NCI-H2029 treated with DMSO at 0.1 percent for 48 hours (cell line): ENCODE results near the gene MACF1.
A peak's percentile ranks its signal among the peaks of the same experiment; 100 is the strongest.
"Not testable (repeated sequence)": the region's sequence is repeated elsewhere in the genome, so short reads cannot be mapped to it uniquely, and the experiment has no call there.

Source experiments
- DNase-seq: peaks from one replicate; lab custom pipeline; 2025; lab: John Stamatoyannopoulos, UW

MACF1 gene

DNA sequence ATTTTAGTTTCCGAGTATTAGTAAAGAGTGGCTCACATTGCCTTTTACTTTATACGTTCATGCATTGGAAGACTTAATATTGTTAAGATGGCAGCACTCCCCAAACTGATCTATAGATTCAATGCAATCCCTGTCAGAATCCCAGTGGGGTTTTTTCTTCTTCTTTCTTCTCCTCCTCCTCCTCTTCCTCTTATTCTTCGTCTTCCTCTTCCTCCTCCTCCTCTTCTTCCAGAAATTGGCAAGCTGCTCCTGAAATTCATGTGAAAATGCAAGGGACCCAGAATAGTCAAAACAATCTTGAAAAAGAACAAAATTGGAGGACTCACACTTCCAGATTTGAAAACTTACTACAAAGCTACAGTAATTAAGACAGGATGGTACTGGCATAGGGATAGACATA is 23.2 kb upstream of the MACF1 start:
- no peak for DNase-seq

DNA sequence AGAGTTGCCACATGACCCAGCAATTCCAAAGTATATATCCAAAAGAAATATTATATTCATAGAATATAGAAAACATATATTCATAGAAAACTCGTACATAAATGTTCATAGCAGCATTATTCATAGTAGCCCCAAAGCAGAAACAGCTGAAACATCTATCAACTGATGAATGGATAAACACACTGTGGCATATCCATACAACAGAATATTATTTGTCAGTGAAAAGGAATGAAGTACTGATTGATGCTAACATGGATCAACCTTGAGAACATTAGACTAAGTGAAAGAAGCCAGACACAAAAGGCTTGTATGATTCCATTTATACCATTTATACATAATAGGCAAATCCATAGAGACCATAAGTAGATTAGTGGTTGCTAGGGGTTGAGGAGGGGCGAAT is 21.7 kb upstream of the MACF1 start:
- DNase-seq, result no peak

DNA sequence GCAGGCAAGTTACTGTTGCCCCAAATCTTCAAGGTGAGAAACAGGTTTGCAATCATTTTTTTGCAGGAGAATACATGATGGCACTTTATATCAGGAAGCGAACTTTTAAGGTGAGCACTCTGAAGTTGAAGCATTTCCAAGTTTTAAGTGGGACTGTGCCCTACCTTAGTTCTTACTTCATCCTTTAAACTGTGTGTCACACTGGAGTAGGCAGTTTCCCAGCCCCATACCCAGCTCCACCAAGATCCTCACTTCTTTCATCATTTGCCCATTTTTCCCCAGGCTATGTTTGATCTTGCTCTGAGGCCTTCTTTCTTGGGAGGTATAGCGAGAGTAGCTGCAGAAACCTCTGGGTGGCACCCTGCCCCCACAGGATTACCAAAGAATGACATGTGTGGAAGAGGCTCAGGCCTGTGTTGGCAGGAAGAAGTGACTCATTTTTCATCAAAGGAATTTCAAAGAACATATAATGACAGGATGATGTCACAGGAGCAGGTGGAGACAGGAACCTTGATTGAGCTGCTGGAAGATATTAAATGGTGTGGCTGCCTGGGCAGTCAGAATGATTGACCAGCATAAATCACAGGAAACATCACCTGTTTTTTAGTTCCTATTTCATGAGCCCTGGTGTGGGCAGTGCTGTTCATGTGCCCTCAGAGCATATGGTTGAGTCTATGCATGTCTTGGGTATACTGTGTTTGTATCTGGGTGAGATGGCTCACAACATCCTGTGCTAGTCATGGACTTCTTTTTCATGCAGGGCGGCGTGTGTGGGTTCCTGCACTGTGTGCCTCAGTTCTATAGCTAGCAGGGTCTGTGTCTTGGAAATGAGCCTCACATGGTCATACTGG is 20.8 kb upstream of the MACF1 start:
- DNase-seq, result peak; percentile 100

DNA sequence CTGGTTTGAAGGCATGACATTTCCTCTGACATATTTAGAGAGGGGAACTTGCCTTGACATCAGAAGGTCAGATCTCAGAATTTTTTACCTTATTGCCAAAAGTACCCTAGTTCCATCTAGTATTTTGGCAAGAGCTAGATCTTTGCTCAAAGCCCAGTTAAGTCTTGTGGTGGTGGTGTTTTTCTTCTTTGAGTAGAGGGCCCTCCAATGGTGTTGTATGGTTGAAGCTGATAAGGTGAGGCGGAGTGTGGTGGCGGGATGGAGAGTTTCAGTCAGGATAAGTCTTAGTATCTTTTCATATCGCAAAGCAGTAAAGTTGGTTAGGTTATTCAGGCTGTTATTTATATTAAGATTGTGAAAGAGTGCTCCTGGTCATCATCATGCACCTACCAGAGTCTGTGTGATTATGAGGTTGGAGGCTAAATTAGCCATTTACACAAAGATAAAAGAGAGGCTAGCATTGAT is 20.1 kb upstream of the MACF1 start:
- DNase-seq, result no peak

DNA sequence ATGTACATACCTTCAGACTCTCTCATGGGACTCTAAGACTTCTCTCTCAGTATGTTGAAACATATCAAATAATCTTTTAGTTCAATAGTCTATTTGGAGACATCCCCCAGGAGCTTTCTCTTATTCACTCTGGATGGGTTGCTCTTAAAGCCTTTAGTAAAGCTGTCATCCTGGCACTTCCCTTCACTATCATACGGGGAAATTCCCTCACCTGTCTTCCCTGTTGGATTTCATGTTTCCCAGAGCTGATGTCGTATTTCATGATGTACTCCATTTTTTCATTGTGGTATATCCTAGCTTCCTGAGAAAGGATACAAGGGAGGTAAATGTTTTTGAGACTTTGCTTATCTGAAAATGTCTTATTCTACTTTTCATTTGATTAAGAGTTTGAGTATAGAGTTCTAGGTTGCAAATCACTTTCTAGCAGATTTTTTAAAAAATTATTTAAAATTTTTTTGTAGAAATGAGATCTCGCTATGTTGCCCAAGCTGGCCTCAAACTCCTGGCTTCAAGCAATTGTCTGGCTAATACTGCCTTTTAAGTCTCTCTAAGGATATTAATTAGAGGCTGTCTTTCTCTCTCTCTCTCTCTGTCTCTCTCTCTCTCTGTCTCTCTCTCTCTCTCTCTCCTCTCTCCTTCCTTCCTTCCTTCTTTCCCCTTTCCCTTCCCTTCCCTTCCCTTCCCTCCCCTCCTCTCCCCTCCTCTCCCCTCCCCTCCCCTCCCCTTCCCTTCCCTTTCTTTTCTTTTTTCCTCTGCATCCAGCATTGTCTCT is 17.0 kb upstream of the MACF1 start:
- no peak for DNase-seq

DNA sequence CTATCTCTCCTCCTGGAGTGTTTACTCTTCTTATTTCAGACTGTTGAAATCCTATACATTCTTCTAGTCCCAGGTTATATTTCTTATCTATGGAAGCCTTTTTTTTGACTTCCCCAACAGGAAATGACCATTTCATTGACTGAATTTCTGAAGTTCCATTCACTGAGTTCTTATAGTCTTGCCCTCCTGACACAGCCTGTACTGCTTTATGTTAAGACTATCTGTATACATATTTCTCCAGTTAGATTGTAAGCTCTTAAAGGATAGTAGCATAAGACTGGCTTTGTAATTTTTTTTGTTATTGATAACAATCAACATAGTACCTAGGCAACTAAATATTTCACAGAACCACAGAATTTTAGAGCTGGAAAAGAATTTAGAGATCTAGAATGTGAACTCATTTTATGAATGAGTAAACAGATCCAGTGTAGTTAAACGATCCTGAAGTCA is 14.9 kb upstream of the MACF1 start:
- peak; percentile 99 for DNase-seq

DNA sequence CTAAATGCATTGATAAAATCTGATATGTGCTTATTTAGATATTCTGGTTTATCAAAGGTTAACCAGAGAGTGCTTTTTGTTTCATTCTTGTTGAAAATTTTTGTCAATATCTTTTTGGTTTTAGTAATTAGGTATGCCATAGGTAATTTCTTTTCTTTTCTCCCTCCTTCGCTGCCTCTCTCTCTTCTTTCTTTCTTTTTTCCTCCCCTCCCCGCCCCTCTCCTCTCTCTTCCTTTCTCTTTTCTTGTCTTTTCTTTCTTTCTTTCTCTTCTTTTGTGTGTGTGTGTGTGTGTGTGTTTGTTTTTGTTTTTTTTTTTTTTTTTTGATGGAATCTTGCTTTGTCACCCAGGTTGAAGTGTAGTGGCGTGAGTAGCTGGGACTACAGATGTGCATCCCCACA is 14.4 kb upstream of the MACF1 start:
- DNase-seq, result no peak

DNA sequence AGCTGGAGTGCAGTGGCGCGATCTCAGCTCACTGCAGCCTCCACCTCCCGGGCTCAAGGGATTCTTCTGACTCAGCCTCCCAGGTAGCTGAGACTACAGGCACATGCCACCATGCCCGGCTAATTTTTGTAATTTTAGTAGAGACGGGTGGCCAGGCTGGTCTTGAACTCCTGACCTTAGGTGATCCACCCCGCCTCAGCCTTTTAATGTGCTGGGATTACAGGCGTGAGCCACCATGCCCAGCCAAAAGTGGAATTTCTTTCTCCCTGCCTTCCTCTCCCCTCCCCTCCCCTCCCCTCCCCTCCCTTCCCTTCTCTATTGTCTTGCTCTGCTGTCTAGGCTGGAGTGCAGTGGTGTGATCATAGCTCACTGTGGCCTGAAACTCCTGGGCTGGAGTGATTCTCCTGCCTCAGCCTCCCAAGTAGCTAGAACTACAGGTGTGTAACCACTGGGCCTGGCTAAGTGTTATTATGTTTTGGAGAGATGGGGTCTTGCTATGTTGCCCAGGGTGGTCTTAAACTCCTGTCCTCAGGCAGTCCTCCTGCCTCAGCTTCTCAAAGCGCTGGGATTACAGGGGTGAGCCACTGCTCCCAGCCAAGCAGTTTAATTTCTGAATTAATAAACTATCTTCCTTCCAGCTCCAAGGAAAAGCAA is 10.0 kb upstream of the MACF1 start:
- DNase-seq, result no peak

DNA sequence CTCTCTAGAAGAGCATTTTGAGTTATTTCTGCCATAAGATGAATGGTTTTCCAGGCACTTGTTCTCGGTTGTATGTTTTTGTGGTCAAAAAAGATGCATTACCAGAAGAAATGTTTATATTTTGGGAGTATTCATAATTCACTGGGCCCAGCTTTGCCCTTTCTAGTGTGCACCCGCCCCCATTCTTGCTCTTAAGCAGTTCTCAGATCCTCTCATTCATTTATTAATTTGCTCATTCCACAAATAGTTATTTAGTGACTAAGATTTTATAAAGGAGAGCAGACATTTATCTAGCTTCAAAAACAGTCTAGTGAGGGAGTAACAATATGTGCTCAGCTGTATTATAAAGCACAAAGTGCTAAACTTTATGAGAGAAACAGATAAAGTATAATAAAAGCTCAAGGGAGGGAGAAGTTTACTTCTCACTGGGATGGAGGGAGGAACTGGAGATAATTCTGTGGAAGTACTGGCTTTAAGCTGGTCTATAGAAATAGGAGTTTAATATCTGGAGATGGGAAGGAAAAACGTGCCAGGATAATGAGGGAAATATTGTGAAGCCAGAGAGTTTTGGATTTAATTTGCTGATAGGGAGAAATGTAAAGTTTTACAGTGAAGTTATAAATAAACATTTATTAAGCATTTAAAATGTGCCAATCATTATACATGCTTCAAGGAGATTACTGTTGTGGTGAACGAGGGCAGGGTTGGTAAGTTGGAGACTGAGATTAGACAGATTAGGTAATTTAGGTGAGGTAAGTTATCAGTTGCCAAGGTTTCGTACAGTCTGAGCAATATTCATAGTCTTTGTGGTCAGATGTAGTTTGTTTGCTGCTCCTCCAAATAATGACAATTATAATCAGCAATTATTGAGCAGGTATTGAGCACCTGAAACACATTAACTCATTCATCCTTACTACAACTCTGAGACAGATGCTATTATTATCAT is 9.1 kb upstream of the MACF1 start:
- DNase-seq, result no peak

DNA sequence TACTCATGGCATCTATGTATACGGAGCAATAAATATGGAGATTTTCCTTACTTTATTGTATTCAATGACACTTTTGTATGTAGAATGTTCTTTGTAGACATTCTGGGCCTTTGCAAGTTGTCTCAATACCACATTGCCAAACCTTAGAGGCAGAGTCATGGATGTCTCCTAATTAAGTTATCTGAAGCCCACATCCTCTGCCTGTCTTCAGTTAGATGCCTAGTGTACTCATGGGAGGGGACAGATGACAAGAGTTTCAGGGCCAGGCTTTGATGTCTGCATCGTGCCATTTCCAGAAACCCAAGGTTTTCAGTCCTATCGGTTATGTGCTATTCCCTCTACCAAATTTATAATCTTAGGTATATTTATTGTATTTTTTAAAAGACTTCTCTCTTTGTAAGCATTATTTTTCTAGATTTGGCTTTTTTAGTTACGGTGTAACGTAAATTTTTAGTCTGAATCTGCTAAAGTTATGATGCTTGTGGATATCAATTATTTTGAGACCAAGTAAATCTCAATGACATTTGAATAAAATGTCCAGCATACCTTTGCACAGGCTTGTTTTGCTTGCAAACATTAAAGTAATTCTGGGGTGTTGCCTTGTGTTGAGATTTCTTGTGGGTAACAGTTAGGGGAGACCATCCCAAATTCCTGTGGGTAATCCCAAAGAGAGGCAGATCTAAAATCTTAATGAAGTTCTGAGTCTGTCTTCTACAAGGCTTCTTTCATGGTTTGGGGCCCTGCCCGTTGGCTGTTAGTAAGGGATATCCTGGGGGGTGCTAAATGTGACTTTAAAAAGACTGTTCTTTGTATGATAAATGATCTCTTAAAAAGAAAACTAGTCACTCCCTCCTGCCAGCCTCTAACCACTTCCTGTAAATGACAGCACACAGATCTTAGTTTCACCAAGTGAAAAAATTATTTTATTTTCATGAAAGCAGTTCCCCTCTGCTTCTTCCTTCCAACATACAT is 8.0 kb upstream of the MACF1 start:
- DNase-seq, result peak; percentile 81

DNA sequence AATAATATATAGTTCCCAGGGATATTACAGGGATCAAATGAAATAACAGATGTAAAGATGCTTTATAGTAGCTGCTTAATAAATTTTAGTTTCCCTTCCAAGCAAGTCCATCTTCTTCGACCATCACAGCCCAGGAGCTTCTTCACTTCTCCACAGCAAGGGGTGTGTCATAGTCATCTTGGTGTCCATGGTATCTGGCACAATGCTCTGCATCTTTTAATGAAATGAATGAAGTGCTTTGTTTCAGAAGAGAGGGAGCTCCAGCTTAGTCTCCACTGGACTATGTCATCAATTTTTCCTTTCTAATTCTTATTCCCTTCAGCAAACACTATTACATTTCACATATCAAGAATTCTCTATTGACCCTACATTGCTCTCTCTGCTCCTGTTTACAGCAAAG is 4.9 kb upstream of the MACF1 start:
- no peak for DNase-seq

DNA sequence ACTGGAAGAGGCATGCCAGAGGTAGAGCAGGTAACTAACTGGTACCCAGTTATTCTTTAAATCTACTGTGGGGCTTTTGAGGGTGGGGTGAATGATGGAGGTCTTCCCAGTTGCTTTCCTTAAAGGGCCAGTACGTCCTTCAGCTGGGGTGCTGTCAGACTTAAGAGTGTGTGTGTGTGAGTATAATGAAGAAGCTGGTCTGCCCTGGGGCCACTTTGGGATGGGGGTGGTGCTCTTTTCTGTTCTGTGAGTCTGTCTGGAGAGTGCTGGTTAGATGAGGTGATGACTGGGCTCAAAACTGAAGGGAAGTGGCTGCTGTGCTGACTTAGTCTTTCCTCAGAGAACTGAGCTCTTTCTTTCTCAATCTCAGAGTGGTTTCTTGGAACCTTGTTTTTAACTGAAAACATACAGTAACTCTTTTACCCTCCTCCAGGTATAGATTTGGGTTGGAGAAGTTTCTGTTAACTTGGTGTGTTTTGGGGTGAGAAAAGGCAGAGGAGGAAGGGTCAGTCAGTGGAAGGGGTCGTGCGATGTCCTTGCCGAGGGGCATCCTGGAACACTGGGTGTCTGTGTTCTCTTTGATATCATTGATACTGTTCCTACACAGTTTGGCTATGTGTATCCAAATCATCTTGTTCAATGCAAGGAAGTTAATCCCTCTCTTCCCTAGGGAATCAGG is 746 bp downstream of the MACF1 start:
- no peak for DNase-seq

DNA sequence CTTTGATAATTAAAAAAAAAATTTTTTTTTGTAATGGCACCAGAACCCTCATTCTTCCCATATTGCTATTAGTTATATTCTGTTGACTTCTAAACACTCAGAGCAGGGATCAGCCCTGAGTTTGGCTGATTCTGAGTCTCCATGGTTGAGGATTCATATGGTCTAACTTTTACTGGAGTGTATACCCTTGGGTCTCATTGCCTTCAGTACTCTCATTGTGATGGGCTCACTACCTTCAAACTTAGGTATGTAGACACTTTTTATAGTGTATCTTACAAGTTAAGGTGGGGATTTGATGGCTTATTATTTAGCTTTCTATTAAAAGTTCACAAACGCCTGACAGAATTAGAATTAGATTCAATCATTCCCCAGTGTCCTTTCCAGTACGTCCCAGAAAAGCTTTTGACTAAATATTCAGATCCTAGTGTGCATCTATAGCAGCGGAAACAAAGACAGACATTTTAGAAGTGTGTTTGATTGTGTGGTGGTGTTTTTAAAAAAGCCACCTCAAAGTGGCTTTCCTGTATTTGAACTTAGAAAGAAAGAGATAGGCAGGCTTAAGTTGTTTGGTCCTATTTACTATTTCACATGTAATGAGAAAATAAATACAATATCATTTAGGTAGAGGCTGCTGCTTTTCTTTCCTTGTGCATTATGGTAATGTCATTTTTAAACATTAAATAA is 1.4 kb downstream of the MACF1 start:
- DNase-seq, result no peak

DNA sequence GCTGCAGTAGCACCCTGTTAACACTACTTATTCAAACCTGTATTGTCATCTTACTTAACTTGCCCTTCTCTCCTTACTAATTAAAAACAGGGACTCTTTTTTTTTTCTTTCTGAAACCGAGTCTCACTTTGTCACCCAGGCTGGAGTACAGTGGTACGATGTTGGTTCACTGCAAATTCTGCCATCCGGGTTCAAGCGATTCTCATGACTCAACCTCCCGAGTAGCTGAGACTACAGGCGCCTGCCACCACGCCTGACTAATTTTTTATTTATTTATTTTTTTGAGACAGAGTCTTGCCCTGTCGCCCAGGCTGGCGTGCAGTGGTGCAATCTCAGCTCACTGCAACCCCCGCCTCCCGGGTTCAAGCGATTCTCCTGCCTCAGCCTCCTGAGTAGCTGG is 3.9 kb downstream of the MACF1 start:
- not testable (repeated sequence) for DNase-seq

DNA sequence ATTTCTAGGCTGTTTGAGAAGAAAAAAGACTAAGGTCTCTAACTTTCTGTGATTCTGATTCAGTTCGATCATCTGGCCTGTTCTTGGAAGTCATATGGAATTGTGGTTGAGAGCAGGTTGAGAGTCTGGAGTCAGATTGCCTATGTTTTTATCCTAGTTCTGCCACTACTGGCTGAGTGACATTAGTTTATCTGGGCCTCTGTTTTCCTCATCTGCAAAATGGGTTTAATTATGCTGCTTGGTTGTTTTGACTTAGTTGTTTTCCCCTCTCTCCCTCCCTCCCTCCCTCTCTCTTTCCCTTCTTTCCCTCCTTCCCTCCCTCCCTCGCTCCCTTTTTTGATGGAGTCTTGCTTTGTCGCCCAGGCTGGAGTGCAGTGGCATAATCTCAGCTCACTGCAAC is 6.2 kb downstream of the MACF1 start:
- no peak for DNase-seq

DNA sequence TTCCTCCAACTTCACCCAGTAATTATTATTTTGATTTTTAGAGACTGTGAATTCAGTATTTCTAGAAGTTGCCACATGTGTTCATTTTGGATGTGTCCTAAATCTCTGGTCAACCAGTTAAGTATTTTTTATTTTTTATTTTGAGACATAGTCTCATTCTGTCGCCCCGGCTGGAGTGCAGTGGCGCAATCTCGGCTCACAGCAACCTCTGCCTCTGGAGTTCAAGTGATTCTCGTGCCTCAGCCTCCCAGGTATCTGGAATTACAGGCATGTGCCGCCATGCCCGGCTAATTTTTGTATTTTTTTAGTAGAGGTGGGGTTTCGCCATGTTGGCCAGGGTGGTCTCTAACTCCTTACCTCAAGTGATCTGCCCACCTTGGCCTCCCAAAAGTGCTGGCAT is 8.0 kb downstream of the MACF1 start:
- DNase-seq, result no peak

DNA sequence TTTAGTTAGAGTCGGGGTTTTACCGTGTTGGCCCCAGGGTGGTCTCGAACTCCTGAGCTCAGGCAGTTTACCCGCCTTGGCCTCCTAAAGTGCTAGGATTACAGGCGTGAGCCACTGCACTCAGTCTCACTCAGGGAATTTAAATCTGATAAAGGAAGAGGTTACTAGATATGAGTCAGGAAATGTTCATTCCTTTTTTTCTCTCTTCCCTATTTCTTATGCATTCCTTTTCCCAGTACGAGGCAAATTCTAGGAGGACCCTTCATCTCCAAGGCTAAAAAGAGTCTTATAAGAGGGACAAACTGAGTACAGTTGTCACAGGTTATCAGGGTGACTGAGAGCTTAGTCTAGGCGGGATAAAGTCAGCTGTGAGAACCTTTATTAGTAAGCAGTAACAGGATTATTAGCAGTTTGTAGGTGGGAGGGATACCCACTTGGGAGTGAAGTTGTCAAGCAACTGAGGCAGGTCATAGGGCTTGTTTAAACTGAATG is 9.1 kb downstream of the MACF1 start:
- DNase-seq, result no peak

DNA sequence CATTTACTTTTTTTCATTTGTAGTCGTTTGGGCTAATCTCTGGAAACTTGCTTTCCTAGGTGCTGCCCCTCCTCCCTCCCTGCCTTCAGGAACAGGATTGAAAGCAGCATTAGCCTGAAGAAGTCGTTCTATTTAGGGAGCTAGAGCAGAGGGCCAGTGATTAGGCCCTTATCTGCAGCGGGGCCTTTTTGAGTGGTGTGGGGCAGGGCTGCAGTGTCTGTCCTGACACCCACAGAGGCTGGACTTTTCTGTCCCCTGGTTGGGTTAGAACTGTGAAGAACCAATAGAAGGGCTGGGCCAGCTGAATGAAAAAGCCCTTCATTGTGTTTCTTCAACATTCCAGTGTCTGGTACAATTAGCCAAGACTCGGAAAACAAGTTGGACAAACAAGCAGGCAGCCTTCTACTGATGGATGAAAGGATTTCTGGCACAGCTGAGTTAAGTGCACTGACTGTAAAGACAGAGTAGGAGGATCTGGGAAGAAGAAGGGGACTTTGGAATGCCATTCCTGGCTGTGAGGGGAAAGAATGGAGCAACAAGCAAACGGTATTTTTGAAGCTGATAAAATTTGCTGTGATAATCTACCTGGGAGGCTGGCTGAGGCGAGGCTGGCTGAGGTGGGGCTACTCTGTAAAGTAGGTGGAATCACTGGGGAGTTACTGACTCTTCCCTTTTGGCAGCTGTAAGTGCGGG is 9.7 kb downstream of the MACF1 start:
- no peak for DNase-seq

DNA sequence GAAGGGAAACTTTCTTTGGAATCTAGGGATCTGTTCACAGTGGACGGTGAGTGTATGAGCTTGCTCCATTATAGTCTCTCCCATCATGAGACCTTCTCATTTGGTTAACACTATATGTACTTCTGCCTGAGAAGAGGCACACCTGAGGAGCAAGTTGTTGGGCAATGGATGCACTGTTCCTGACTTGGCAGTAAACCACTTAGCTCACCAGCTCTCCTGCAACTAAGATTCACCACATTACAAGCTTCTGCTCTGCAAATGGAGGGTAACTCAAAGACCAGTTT is 10.2 kb downstream of the MACF1 start:
- DNase-seq, result no peak
